Epithelial cell of esophagus (primary cell): ENCODE results near the gene SPATA2L.
A peak's percentile ranks its signal among the peaks of the same experiment; 100 is the strongest.

Source experiments
- DNase-seq: peaks from one replicate; pipeline ENCODE4 v3.0.0; 2010; ENCODE audit warnings: low read depth
- H3K4me3 ChIP-seq: 2 replicates; pipeline ENCODE4 v1.5.1; 2011; ENCODE audit warnings: mild to moderate bottlenecking, low read length, control low read depth
- TF ChIP-seq, protein P1 (sequence below): IDR thresholded peaks from 2 replicates; pipeline ENCODE4 v1.5.1; 2011; ENCODE audit warnings: low read depth, mild to moderate bottlenecking, low read length, control low read depth, inconsistent platforms; ENCODE audit not compliant: insufficient read depth; ENCODE audit errors: missing control alignments

SPATA2L gene, protein sequence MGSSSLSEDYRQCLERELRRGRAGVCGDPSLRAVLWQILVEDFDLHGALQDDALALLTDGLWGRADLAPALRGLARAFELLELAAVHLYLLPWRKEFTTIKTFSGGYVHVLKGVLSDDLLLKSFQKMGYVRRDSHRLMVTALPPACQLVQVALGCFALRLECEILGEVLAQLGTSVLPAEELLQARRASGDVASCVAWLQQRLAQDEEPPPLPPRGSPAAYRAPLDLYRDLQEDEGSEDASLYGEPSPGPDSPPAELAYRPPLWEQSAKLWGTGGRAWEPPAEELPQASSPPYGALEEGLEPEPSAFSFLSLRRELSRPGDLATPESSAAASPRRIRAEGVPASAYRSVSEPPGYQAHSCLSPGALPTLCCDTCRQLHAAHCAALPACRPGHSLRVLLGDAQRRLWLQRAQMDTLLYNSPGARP

DNA sequence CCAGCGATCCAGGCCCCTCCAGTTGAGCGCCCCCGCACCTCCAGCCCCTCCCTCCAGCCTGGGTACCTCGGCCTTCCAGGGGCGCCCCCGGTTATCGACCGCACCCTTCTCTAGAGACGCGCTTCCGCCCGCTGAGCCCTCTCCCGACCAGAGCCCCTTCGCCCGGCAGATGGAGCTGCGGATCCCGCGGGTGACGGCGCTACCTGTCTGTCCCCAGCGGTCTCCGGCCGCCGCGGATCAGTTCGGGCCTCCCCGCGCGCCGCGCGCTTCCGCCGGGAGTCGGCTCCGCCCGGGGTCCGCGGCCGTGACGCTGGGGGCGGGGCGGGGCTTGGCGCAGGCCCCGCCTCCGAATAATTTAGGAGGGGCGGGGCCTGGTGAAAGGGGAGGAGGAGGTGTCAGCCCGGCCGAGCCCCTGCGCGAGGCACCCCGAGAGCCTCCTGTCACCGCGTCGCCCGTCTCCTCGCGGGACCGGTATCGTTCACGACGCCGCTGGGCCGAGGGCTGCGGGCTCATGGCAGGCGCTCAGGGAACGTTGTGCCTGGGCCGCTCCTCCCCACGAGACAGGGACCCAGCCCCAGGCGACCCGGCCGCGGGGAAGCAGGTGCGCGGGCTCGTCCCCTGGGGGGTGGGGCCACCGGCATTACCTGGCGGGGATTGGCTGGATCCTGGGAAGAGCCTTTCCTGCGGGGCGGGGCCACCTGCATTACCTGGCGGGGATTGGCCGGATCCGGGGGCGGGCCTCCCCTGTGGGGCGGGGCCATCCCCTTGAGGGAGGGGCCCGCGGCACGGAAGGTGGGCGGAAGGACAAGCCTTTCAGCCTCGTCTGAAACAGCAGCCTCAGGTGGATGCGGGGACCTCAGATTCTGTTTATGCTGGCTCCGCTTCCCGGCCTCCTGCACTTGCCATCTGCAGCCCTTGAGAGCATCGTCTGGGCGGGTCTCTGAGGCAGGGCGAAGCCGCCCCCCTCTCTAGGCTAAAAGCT lies at the start of gene SPATA2L:
Gene SPATA2L (minus strand): TSS at position 281 of the 982 bp plus-strand sequence. CDS start 473 bp downstream, outside the sequence.
- peak; percentile 98 for DNase-seq
- H3K4me3 ChIP-seq = peak within 1 kb of the TSS; percentile 65
- TF ChIP-seq, protein P1, sequence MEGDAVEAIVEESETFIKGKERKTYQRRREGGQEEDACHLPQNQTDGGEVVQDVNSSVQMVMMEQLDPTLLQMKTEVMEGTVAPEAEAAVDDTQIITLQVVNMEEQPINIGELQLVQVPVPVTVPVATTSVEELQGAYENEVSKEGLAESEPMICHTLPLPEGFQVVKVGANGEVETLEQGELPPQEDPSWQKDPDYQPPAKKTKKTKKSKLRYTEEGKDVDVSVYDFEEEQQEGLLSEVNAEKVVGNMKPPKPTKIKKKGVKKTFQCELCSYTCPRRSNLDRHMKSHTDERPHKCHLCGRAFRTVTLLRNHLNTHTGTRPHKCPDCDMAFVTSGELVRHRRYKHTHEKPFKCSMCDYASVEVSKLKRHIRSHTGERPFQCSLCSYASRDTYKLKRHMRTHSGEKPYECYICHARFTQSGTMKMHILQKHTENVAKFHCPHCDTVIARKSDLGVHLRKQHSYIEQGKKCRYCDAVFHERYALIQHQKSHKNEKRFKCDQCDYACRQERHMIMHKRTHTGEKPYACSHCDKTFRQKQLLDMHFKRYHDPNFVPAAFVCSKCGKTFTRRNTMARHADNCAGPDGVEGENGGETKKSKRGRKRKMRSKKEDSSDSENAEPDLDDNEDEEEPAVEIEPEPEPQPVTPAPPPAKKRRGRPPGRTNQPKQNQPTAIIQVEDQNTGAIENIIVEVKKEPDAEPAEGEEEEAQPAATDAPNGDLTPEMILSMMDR = no peak

GRCh38 chr16:89749637-89750036 lies 48.1 kb upstream of the SPATA2L start:
- TF ChIP-seq, protein P1 = no peak
- no peak overlapping the region for H3K4me3 ChIP-seq
- peak; percentile 32 for DNase-seq

DNA sequence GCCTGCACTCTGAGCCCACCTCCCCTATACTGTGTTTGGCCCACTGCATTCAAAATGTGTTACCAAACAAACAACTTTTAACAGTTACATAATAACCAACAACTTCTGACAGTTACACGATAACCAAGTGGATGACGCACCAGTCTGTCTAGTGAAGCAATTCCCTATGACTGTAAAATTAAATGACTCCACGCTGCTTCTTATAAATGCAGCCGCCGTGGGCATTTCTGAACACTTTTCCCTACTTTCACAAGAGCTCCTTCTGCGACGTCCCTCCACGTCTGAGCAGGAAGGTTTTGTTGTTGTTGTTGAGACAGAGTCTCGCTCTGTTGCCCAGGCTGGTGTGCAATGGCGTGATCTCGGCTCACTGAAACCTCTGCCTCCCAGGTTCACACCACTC lies 47.4 kb upstream of the SPATA2L start:
- TF ChIP-seq, protein P1 = no peak

GRCh38 chr16:89748076-89748475 lies 46.6 kb upstream of the SPATA2L start:
- TF ChIP-seq, protein P1 = no peak
- no peak for DNase-seq

More for the DNA sequence above, 47.4 kb upstream of the SPATA2L start:
- DNase-seq = no peak
- no peak overlapping the region for H3K4me3 ChIP-seq

GRCh38 chr16:89746043-89746442 lies 44.5 kb upstream of the SPATA2L start:
- DNase-seq = no peak
- TF ChIP-seq, protein P1 = no peak
- no peak overlapping the region for H3K4me3 ChIP-seq

More at GRCh38 chr16:89748076-89748475, 46.6 kb upstream of the SPATA2L start:
- H3K4me3 ChIP-seq = no peak overlapping the region

- no peak for DNase-seq
- no peak overlapping the region for H3K4me3 ChIP-seq
- TF ChIP-seq, protein P1 = no peak
Measured at GRCh38 chr16:89744813-89745212, 43.3 kb upstream of the SPATA2L start.
